ENCODE measurements around the gene LRP1B.

Gene LRP1B

DNA sequence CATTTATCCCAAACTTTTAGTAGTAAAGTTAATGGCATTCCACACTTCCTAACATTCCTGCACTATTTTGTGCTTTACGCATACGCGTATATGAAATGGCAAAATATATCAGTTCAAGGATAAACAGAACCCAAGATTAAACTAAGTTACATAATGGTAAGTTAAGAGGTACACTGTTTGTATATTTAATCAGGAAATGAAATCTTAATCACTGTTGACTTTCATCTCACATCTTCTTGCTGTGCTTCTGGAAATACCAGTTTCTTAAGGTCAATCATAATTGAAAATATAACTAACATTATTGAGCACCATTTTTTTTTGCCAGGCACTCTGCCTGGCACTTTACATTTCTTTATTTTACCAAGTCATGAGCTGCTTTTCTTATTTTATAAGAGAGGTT, 565.2 kb downstream of the LRP1B start:
- no peak for DNase-seq

GRCh38 chr2:141560723-141561122, 570.1 kb downstream of the LRP1B start:
- no peak for DNase-seq

- no peak for DNase-seq
Observed at GRCh38 chr2:141557329-141558095, 573.3 kb downstream of the LRP1B start.

- no peak for DNase-seq
Observed at GRCh38 chr2:141555876-141556470, 574.8 kb downstream of the LRP1B start.

- DNase-seq: no peak
Observed at GRCh38 chr2:141554810-141555209, 576.0 kb downstream of the LRP1B start.

DNA sequence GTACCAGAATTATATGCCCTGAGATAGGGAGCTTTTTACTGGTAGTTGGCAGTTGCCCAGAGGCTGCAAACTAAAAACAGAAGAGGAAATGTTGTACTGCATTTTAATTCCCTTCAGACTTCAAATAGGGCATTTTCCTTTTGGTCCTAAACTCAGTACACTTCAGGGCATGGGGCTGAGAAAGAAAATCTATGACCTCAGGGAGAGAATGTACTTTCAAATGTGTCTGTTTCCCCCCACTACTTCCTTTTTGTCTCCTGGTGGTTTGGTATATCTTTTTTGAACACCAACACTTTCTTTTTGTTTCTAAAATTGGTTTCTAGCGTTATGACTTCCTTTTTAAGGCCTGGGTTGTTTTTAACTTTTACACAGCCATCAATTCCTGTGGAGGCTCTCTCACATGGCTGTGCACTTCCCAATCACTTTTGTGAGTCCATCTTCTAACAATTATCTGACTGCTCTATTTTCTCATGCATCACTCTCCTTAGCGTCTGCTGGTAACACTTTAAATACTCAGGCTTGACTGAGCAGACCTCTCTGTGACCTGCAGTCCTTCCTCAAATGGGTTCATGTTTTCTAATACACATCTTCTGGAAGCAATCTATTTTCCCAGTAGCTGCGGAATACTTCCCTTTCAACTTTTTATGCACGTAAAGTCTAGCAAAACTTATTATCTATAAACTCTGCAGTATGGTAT, 596.0 kb downstream of the LRP1B start:
- DNase-seq: no peak

GRCh38 chr2:141529659-141530058, 601.2 kb downstream of the LRP1B start:
- DNase-seq: no peak

- DNase-seq: no peak
Observed at GRCh38 chr2:141528990-141529389, 601.8 kb downstream of the LRP1B start.

GRCh38 chr2:141526760-141527159, 604.1 kb downstream of the LRP1B start:
- DNase-seq: no peak

GRCh38 chr2:141524777-141525176, 606.0 kb downstream of the LRP1B start:
- no peak for DNase-seq

- no peak for DNase-seq
Observed at GRCh38 chr2:141523199-141523598, 607.6 kb downstream of the LRP1B start.

DNA sequence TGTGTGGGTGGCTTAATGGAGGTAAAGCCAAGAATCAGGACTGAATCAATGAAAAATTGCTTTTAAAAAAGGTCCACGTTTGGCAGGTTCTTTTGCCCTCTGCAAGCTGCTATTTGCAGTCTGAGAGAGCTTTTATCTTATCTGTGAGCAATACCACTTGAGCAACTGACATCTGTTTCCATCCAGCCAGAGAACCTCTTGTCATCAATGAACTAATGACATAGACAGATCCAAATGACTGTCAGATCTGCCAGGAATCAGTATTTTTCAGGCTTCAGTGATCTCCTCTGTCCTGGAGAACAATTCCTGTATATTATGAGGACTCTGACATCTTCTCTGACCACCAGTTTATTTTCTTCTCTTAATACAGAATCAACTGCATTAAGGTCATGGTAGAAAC, 608.1 kb downstream of the LRP1B start:
- DNase-seq: no peak

DNA sequence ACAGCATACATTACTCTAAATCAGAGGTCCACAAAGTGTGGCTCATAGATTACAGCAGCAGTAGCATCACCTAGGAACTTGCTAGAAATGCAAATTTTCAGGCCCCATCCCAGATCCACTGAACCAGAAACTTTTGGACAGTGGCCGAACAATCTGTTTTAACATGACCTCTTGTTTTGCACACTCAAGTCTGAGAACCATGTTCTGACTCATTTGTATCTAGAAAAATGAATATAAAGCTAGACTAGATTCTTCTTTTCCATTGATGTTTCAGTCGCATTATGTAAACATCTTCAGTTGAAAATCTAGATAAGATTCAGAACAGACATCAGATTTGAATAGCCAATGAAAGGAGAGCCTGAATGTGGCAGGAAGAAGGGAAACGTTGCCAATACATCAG, 608.8 kb downstream of the LRP1B start:
- DNase-seq: no peak

DNA sequence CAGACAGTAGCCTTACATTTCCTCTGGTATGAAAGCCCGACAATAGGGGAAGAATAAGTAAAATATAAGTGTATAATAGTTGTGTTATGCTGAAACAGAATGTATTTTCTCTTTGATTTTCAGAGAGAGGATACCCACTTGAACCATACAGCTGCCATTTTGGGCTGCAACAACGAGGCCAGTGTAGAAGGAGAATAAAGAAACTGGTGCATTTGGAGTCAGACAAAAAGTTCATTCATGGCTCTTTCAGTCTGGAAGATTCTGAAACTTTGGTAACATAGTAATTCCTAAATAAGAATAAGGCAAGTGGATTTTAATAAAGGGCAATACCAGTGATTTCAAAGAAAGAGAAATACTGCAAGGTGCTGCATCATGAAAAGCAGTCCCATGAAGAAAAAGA, 610.9 kb downstream of the LRP1B start:
- no peak for DNase-seq

GRCh38 chr2:141517852-141518421, 612.9 kb downstream of the LRP1B start:
- no peak for DNase-seq

DNA sequence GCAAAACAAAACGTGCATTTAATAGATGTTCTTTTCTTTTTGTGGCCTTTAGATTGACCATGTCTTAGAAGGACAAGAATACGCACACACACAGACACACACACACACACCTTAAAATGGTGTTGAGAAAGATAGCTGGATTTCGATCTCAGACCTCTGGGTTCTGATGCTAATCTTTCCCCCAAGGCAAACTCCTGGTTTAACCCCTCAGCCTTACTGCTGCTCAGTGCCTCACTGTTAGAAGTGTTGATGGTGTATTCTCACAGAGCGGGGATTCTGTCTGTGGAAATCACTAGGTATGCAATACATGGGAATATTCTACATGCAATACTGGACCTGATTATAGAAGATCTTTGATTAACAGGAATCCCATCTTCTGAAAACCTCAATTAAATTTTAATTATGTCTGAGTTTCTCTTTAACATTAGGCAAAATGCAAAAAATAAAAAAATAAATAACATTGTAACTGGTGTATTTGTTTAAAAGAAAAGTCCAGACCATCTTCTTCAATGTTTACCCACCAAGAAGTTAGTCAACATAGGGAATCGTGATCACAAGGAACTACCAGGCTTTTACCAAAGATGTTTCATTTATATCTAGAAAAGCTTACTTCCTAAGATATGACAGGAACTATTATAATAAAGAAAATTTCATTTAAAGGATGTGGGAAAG, 613.5 kb downstream of the LRP1B start:
- DNase-seq: no peak

- DNase-seq: no peak
Observed at GRCh38 chr2:141515931-141516330, 614.9 kb downstream of the LRP1B start.

DNA sequence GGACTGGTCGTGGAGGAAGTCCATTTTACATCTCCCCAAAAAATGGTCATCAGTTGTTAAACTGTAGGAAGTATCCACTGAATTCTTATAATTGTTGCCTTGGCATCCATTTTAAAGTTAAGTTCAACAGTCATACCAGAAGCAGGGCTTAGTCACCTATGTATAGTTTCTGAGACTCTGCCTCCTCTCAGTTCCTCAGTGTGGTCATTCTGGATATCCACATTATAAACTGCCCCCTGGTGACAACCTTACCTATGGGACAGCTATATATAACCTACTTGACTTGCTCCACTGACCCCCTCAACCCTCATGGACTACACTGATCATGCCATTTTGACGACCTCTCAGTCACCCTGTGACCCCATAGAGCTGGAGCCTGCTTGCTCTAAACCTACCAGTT, 617.0 kb downstream of the LRP1B start:
- DNase-seq: no peak

- no peak for DNase-seq
Observed at GRCh38 chr2:141508806-141509595, 621.8 kb downstream of the LRP1B start.

DNA sequence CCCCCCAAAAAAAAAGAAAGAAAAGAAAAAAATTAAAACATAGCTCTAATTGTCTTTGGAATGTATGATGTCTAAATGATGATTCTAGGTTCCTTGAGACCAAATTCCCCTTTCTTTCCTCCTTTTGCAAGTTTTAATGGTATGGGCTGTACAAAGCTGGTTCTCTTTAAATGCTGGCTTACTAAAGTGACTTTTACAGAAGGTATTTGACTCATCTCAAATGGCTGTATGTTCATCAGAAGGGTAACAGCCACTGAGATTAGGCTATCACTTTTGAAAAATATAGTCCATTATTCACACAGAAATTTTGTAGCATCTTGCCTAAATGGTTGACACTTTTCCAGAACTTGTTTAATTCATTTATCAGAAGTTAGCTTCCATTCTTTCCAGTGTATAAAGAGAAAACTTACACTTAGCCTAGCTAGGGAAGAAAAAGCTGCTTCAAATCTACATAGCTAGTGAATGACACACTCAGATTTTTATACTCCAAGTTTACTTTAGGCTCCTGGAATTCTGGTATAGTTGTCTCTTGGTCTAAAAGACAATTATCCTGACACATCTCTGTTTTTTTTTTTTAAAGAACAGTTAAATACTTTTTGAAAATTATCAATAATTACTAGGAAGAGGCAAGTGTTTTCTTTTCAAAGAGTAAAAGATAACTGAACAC, 622.6 kb downstream of the LRP1B start:
- no peak for DNase-seq

DNA sequence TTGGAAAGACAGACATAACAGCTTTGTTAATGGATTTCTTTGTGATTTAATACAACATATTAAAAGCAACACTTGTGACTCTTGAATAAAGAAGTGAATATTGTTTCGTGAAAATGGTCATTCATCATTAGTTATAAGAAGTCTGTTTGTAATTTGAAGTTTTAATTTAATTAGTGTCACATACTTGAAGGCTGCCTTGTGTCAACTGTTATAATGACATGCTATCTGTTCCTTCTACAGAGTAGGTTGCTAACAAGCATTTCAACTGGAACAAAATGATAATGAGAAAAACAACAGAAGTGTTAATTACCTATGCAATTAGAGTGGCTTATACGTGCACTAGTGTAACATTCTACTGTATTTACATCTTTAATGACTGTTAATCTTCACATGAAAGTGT, 624.7 kb downstream of the LRP1B start:
- no peak for DNase-seq

- DNase-seq: no peak
Observed at GRCh38 chr2:141501752-141502151, 629.1 kb downstream of the LRP1B start.
